ENCODE results near the gene KRTAP5-3. TPM values are rescaled to one million over a fixed set of nuclear protein-coding genes. Genes with fewer than 3 reads are reported as not detected.

Gene KRTAP5-3
- total and polyA plus RNA-seq, 2 of the 8 experiments (the other 6 are each of a cell fraction or from before 2014, with no cell fraction given), result not detected

GRCh38 chr11:1560649-1561251, 47.5 kb downstream of the KRTAP5-3 start (continued):
- TF ChIP-seq SIN3A (conservative IDR thresholded peaks at IDR 0.05 in 1 of 2, IDR thresholded peaks at IDR 0.05 in 1 of 2; ENCODE audit: low read depth in 1 of 2, low read length in 2 of 2) (no peak), JUN (IDR thresholded peaks at IDR 0.05; ENCODE audit: low read depth, low read length) (no peak), ATF3 (IDR thresholded peaks at IDR 0.05; ENCODE audit: insufficient read depth, low read depth, low read length) (no peak), NANOG (IDR thresholded peaks at IDR 0.05; ENCODE audit: insufficient read depth, low read depth, low read length, poor library complexity, severe bottlenecking) (no peak), RFX5 (IDR thresholded peaks at IDR 0.05; ENCODE audit: borderline replicate concordance, low read depth, low read length) (no peak), SP1 (IDR thresholded peaks at IDR 0.05; ENCODE audit: low read depth, low read length) (no peak), EP300 (IDR thresholded peaks at IDR 0.05; ENCODE audit: borderline replicate concordance in 1 of 2, low read depth in 2 of 2, low read length in 2 of 2) (no peak)

Measured in H1 (cell line).